Suprapubic skin (tissue), 4 donors: ENCODE data around the gene PIGN. TPM values are rescaled to one million over a fixed set of nuclear protein-coding genes. Genes with fewer than 3 reads are reported as not detected.

ENCODE experiments used
- DNase-seq, 2 donors: peaks; one replicate each; pipeline ENCODE4 v3.0.0-alpha.2; 2019; ENCODE audit warnings: low spot score in 2 of 2
- H3K27ac ChIP-seq: fragments of 200-600 bp; sonication (generic); one replicate; pipeline ENCODE4 v1.5.1; 2019
- H3K27me3 ChIP-seq: fragments of 200-600 bp; sonication (generic); one replicate; pipeline ENCODE4 v1.5.1; 2019
- H3K36me3 ChIP-seq: fragments of 200-600 bp; sonication (generic); one replicate; pipeline ENCODE4 v1.5.1; 2019
- H3K4me1 ChIP-seq: fragments of 200-600 bp; sonication (generic); one replicate; pipeline ENCODE4 v1.5.1; 2019
- H3K4me3 ChIP-seq: fragments of 200-600 bp; sonication (generic); one replicate; pipeline ENCODE4 v1.5.1; 2019; ENCODE audit warnings: mild to moderate bottlenecking
- H3K9me3 ChIP-seq: fragments of 200-600 bp; sonication (generic); one replicate; pipeline ENCODE4 v1.5.1; 2019
- CTCF ChIP-seq, 2 donors: fragments of 200-600 bp in 1 of 2; fragments of 450-650 bp in 1 of 2; sonication (generic) in 1 of 2; IDR thresholded peaks; one replicate each; pipeline ENCODE4 v1.5.1; 2016 to 2019; ENCODE audit warnings: antibody characterized with exemption in 2 of 2, mild to moderate bottlenecking in 1 of 2, moderate library complexity in 1 of 2
- EP300 ChIP-seq: sonication (generic); formaldehyde crosslinking; IDR thresholded peaks from one replicate; pipeline ENCODE4 v1.6.1; 2017; ENCODE audit warnings: antibody characterized with exemption
- POLR2A ChIP-seq, 2 donors: fragments of 450-650 bp; IDR thresholded peaks; one replicate each; pipeline ENCODE4 v1.6.1; 2017; ENCODE audit warnings: antibody characterized with exemption in 2 of 2, mild to moderate bottlenecking in 2 of 2, moderate library complexity in 2 of 2
- POLR2AphosphoS5 ChIP-seq, 3 donors: sonication (generic); formaldehyde crosslinking; IDR thresholded peaks; one replicate each; pipeline ENCODE4 v1.6.1; 2017; ENCODE audit warnings: antibody characterized with exemption in 3 of 3
- WGBS: methylation state at CpG from one replicate; pipeline ENCODE4 v1.1.5; 2018; 5-methylcytosine and 5-hydroxymethylcytosine counted together
- total RNA-seq, 4 donors: library from RNA; depleted of rRNA; stranded (reverse); fragments of >200 nt; gene quantifications; one replicate each; pipeline ENCODE4 v1.1.0, GENCODE V29; 2016

PIGN gene
- total RNA-seq, 4 donors from 2014 or later = 28.7 to 72.4 (median 36.8) TPM

GRCh38 chr18:62119884-62120283 is 67.0 kb downstream of the PIGN start:
- H3K36me3 ChIP-seq = peaks cover 3% of the 10 kb centered on the region
- no peak for DNase-seq
- no peak overlapping the region for H3K4me3 ChIP-seq
- H3K9me3 ChIP-seq = no peaks in the 10 kb centered on the region
- no peaks in the 10 kb centered on the region for H3K27me3 ChIP-seq
- no peak overlapping the region for H3K27ac ChIP-seq
- H3K4me1 ChIP-seq = peaks cover 3% of the 10 kb centered on the region
- WGBS = 100% methylated on average over 1 of the region's 1 CpG
- TF ChIP-seq EP300 = no peak
- no peak for TF ChIP-seq POLR2A (IDR thresholded peaks at IDR 0.05)
- TF ChIP-seq CTCF (IDR thresholded peaks at IDR 0.05) = no peak
- no peak for TF ChIP-seq POLR2AphosphoS5 (IDR thresholded peaks at IDR 0.05)

GRCh38 chr18:62118328-62118727 is 68.5 kb downstream of the PIGN start:
- Histone ChIP-seq H3K9me3 (no peaks in the 10 kb centered on the region), H3K27me3 (no peaks in the 10 kb centered on the region), H3K4me3 (no peak overlapping the region), H3K27ac (no peak overlapping the region), H3K4me1 (peaks cover 3% of the 10 kb centered on the region), H3K36me3 (peaks cover 8% of the 10 kb centered on the region)
- no peak for DNase-seq
- TF ChIP-seq POLR2A (IDR thresholded peaks at IDR 0.05) (no peak), POLR2AphosphoS5 (IDR thresholded peaks at IDR 0.05) (no peak), EP300 (no peak), CTCF (IDR thresholded peaks at IDR 0.05) (no peak)

GRCh38 chr18:62109676-62110075 is 77.2 kb downstream of the PIGN start:
- no peaks in the 10 kb centered on the region for H3K4me1 ChIP-seq
- WGBS = 80% methylated on average over 1 of the region's 1 CpG
- H3K27me3 ChIP-seq = no peaks in the 10 kb centered on the region
- TF ChIP-seq POLR2A (IDR thresholded peaks at IDR 0.05) (no peak), EP300 (no peak)
- DNase-seq = no peak
- peaks cover 5% of the 10 kb centered on the region for H3K36me3 ChIP-seq
- H3K27ac ChIP-seq = no peak overlapping the region
- no peak overlapping the region for H3K4me3 ChIP-seq
- no peaks in the 10 kb centered on the region for H3K9me3 ChIP-seq

- DNase-seq = no peak
- Histone ChIP-seq H3K4me3 (no peak overlapping the region), H3K9me3 (no peaks in the 10 kb centered on the region), H3K27ac (no peak overlapping the region), H3K4me1 (no peaks in the 10 kb centered on the region), H3K27me3 (no peaks in the 10 kb centered on the region), H3K36me3 (peaks cover 4% of the 10 kb centered on the region)
- WGBS = 98% methylated on average over 1 of the region's 1 CpG
- TF ChIP-seq POLR2A (IDR thresholded peaks at IDR 0.05) (no peak), EP300 (no peak), POLR2AphosphoS5 (IDR thresholded peaks at IDR 0.05) (no peak), CTCF (IDR thresholded peaks at IDR 0.05) (no peak)
Measured at GRCh38 chr18:62107881-62108280, 79.0 kb downstream of the PIGN start.

- H3K27me3 ChIP-seq = no peaks in the 10 kb centered on the region
- no peak overlapping the region for H3K4me3 ChIP-seq
- 81% methylated on average over 2 of the region's 2 CpGs for WGBS
- no peak for DNase-seq
- no peaks in the 10 kb centered on the region for H3K4me1 ChIP-seq
- no peaks in the 10 kb centered on the region for H3K9me3 ChIP-seq
- no peak overlapping the region for H3K27ac ChIP-seq
- TF ChIP-seq CTCF (IDR thresholded peaks at IDR 0.05) = no peak
- TF ChIP-seq POLR2AphosphoS5 (IDR thresholded peaks at IDR 0.05) = no peak
- no peak for TF ChIP-seq POLR2A (IDR thresholded peaks at IDR 0.05)
- TF ChIP-seq EP300 = no peak
- H3K36me3 ChIP-seq = peaks cover 5% of the 10 kb centered on the region
Measured at GRCh38 chr18:62106271-62106670, 80.6 kb downstream of the PIGN start.

- Histone ChIP-seq H3K9me3 (no peaks in the 10 kb centered on the region), H3K36me3 (peaks cover 11% of the 10 kb centered on the region), H3K4me1 (no peaks in the 10 kb centered on the region), H3K27ac (no peak overlapping the region), H3K4me3 (no peak overlapping the region), H3K27me3 (no peaks in the 10 kb centered on the region)
- no peak for TF ChIP-seq EP300
- no peak for TF ChIP-seq POLR2AphosphoS5 (IDR thresholded peaks at IDR 0.05)
- 85% methylated on average over 3 of the region's 3 CpGs for WGBS
- DNase-seq = no peak
Measured at GRCh38 chr18:62105376-62105775, 81.5 kb downstream of the PIGN start.
